ENCODE results near the gene CARD8.
A peak's percentile ranks its signal among the peaks of the same experiment; 100 is the strongest.
"Not testable (repeated sequence)": the region's sequence is repeated elsewhere in the genome, so short reads cannot be mapped to it uniquely, and the experiment has no call there.

Gene CARD8, protein sequence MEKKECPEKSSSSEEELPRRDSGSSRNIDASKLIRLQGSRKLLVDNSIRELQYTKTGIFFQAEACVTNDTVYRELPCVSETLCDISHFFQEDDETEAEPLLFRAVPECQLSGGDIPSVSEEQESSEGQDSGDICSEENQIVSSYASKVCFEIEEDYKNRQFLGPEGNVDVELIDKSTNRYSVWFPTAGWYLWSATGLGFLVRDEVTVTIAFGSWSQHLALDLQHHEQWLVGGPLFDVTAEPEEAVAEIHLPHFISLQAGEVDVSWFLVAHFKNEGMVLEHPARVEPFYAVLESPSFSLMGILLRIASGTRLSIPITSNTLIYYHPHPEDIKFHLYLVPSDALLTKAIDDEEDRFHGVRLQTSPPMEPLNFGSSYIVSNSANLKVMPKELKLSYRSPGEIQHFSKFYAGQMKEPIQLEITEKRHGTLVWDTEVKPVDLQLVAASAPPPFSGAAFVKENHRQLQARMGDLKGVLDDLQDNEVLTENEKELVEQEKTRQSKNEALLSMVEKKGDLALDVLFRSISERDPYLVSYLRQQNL

GRCh38 chr19:48255376-48256303 is at the start of gene CARD8:
TSS of gene CARD8 (minus strand) at chr19:48255912. CDS start at chr19:48241020, 14,892 bp downstream.
- peak; percentile 72 for DNase-seq (ENCODE audit: low read depth)

- DNase-seq (ENCODE audit: low read depth): no peak
Measured at GRCh38 chr19:48303866-48304265, 48.2 kb upstream of the CARD8 start.

- no peak for DNase-seq (ENCODE audit: low read depth)
Measured at GRCh38 chr19:48303367-48303766, 47.7 kb upstream of the CARD8 start.

DNA sequence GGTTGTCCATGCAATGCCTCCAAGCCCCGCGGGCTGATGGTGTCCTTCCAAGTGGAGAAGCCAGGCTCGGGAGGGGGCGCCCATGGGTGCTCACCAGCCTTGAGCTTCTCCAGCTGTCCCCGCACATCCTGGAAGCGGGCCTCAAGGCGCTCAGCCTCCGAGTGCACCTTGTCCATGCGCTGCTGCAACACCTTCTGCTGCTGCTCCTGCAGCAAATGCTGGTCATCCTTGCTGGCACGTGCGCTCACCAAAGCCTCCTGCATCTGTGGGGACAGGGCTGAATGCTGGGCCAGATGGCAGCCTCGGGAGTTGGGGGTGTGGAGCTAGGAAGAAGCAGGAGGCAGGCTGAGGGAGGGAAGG is 46.9 kb upstream of the CARD8 start:
- no peak for DNase-seq (ENCODE audit: low read depth)

- DNase-seq (ENCODE audit: low read depth): no peak
Measured at GRCh38 chr19:48301886-48302599, 46.3 kb upstream of the CARD8 start.

- DNase-seq (ENCODE audit: low read depth): no peak
Measured at GRCh38 chr19:48297975-48298374, 42.3 kb upstream of the CARD8 start.

DNA sequence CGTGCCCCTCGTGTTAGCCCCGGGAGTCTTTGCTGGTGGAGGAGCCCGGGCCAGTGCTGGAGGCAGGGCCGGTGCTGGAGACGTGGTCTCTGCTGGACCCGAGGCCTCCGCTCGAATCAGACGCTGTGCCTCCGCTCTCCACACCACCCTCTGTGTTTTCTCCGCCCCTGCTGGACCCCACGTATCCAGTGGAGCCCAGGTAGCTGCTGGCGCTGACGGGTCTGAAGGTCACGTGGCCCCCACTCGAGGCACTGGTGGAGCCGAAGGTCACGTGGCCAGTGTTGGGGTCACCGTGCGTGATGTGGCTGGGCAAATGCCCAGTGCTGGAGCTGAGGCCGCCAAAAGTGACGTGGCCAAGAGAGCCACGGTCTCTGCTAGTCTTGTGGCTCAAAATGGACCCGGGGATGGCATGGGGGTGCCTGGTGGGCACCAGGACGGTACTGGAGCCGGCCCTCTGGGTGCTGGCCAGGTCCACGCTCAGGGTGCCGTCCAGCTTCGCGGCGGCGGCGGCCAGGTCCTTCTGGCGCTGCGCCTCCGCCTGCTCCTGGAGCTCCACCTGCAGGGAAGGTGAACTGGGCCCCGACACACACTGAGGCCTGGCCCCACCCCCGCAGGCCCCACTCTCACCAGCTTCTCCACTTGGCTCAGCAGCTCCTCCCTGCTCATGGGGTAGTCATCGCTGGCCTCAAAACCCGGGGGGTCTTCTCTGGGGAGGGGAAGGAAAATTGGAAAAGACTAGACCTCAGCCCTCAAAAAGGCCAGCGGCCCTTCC is 41.4 kb upstream of the CARD8 start:
- DNase-seq (ENCODE audit: low read depth): no peak

GRCh38 chr19:48295458-48295857 is 39.7 kb upstream of the CARD8 start:
- DNase-seq (ENCODE audit: low read depth): no peak

- DNase-seq (ENCODE audit: low read depth): no peak
Measured at GRCh38 chr19:48292798-48293197, 37.1 kb upstream of the CARD8 start.

DNA sequence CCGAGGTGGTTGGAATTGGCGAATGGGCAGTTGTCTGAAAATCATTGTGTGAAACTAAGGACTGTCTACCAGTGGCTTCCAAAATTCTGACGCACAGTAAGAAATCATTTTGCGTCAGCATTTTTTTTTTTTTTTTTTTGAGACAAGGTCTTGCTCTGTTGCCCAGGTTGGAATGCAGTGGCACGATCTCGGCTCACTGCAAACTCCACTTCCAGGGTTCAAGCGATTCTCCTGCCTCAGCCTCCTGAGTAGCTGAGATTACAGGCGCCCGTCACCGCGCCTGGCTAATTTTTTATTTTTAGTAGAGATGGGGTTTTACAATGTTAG is 35.7 kb upstream of the CARD8 start:
- DNase-seq (ENCODE audit: low read depth): not testable (repeated sequence)

DNA sequence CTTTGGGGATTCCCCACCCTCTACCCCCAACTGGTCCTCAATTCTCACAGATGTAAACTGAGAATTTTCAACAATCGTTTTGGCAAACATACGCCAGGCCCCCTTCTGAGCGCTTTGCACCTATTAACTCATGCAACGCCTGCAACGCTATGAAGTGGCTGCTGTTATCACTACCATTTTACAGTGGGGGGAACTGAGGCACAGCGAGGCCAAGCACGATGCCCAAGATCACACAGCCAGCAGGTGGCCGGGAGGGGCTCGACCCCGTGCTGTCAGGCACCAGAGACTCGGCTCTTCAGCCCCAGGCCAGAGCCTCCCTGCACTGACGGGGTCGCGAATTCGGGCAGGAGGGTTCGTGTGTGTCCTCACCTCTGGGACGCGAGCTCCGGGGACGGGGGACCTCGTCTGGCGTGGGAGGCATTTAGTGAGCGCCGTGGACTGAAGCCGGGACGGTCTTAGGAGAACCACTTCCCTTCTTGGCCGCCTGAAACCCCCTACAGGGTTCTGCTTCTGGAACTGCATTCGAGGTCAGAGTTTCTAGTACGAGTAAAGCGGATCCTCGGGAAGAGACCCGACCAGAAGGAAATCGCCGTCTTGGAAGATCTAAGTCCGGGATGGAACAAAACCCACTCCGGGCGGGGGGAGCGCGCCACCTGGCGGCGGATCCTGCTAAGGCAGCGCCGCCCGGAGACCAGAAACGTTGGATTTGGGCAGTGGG is 35.2 kb upstream of the CARD8 start:
- DNase-seq (ENCODE audit: low read depth): peak; percentile 42

DNA sequence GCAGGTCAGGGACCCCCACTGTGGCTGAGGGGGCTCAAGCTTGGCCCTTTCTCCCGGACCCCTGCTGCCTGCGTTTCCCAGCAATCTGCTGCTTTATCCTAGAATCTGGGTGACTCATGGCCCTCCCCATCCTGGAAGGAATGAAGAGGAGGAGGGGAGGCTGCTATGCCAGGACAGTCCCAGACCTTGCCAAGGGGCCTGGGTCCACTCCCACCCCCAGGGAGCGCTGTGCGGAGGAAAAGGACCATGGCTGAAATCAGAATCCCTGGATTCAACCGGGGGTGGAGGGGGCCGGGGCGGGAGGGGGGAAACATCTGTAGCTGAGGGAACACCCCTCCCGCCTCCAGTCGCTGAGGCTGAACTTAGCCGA is 34.7 kb upstream of the CARD8 start:
- no peak for DNase-seq (ENCODE audit: low read depth)

DNA sequence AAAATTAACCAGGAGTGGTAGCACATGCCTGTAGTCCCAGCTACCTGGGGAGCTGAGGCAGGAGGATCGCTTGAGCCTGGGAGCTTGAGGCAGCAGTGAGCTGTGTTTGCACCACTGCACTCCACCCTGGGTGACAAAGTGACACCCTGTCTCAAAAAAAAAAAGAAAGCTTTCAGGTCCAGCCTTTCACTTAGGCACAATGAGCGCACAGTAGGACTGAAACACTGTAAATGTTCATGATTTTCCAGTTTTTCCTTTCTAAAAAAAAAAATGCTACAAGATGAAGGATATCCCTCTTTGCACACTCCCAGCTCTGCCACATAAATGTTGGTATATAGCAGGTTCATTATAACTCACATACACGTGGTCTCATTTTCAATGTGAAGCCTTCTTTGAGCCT is 32.0 kb upstream of the CARD8 start:
- no peak for DNase-seq (ENCODE audit: low read depth)

DNA sequence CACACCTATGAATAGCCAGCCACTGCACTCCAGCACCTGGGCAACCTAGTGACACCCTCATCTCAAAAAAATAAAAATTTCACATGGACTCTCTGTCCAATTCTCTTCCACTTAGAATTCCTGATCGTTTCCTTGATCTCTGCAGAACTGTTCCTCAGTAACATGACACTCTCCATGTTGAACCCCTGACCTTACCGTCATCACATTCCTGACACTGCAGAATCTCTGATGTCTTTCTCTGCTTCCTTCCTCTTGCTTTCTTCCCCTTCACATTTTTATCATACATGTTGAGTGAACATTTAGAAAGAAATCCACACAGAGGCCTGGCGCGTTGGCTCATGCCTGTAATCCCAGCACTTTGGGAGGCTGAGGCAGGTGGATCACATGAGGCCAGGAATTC is 29.2 kb upstream of the CARD8 start:
- DNase-seq (ENCODE audit: low read depth): no peak

DNA sequence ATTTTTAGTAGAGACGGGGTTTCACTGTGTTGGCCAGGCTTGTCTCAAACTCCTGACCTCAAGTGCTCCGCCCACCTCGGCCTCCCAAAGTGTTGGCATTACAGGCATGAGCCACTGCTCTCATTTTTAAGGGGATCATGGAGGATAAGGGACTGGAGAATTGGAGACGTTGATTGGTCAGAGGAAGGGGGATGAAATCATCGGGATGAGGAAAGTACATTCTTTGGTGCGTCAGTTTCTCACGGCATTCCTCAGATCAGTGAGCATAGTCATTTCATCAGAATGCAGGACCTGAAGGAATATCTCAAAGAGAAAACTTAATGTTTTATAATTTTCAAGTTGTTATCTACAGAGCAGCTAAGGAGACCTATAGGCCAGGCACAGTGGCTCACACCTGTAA is 28.2 kb upstream of the CARD8 start:
- DNase-seq (ENCODE audit: low read depth): no peak

- DNase-seq (ENCODE audit: low read depth): no peak
Measured at GRCh38 chr19:48279747-48280146, 24.0 kb upstream of the CARD8 start.

- no peak for DNase-seq (ENCODE audit: low read depth)
Measured at GRCh38 chr19:48274938-48275337, 19.2 kb upstream of the CARD8 start.

- DNase-seq (ENCODE audit: low read depth): no peak
Measured at GRCh38 chr19:48274173-48274572, 18.5 kb upstream of the CARD8 start.

DNA sequence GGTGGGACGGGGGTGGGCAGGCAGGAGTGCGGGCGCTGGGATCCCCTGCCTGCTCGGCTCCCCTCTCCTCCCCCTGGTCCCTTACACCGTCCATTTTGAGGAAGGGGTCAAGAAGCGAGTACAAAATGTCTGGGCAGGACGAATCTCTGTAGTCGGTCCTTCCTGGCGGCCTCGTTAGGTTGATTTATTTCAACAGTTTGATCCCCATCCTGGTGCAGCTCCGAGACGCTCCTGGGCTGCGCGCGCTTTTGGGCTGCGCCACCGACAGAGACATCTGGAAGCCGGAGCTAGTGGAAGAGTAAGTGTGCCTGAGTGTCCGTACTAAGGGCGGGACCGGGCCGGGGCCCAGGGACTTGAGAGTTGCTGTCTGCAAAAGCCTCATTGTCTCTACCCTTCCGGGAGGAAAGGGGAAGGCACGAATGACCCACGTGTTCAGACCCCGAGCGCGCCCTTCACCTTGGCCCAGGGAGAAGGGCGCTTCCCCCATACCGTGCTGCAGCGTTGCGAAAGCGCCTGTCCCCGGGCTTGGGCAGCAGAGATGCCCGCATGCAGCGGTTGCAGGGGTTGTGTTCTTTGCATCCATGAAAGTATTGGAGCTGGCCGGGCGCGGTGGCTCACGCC is 15.9 kb upstream of the CARD8 start:
- no peak for DNase-seq (ENCODE audit: low read depth)

DNA sequence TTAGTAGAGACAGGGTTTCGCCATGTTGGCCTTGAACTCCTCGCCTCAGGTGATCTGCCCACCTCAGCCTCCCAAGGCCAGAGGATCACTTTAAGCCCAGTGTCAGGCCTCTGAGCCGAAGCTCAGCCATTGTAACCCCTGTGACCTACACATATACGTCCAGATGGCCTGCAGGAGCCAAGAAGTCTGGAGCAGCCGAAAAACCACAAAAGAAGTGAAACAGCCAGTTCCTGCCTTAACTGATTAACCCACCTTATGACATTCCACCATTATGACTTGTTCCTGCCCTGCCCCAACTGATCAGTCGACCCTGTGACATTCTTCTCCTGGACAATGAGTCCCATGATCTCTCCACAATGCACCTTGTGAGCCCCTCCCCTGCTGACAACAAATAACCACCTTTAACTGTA is 13.9 kb upstream of the CARD8 start:
- DNase-seq (ENCODE audit: low read depth): not testable (repeated sequence)

DNA sequence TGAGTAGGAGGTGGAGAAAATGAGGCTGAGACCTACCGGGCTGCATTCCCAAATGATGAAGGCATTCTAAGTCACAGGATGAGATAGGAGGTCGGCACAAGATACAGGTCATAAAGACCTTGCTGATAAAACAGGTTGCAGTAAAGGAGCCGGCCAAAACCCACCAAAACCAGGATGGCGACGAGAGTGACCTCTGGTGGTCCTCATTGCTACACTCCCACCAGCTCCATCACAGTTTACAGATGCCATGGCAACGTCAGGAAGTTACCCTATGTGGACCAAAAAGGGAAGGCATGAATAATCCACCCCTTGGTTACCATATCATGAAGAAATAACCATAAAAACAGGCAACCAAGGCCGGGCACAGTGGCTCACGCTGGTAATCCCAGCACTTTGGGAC is 9.6 kb upstream of the CARD8 start:
- not testable (repeated sequence) for DNase-seq (ENCODE audit: low read depth)
